ENCODE data around the gene HIVEP1. TPM values are rescaled to one million over a fixed set of nuclear protein-coding genes. Genes with fewer than 3 reads are reported as not detected.
A peak's percentile ranks its signal among the peaks of the same experiment; 100 is the strongest.

The HIVEP1 gene
- total RNA-seq, 1 experiment from 2014 or later: 24.3 TPM

- ChIA-PET POLR2A (no interaction called here), CTCF (interaction anchor here (0.8 kb wide), 1 partner anchor 714 kb away, joined by 5 read pairs; no protein-coding TSS in a partner anchor)
- Mint-ChIP-seq H3K4me3 (no peak overlapping the region), H3K9me3 (peaks cover 6% of the 10 kb centered on the region), H3K36me3 (peaks cover 4% of the 10 kb centered on the region; the same call in 1 of the 2 replicates), H3K27ac (no peak overlapping the region), H3K4me1 (peaks cover 30% of the 10 kb centered on the region), H3K27me3 (ENCODE audit: low read depth) (no peaks in the 10 kb centered on the region)
- ATAC-seq (0 out of 2 replicates have a peak, but pooled peaks have one; percentile 16), DNase-seq (ENCODE audit: low spot score) (no peak)
- TF ChIP-seq, protein P1, sequence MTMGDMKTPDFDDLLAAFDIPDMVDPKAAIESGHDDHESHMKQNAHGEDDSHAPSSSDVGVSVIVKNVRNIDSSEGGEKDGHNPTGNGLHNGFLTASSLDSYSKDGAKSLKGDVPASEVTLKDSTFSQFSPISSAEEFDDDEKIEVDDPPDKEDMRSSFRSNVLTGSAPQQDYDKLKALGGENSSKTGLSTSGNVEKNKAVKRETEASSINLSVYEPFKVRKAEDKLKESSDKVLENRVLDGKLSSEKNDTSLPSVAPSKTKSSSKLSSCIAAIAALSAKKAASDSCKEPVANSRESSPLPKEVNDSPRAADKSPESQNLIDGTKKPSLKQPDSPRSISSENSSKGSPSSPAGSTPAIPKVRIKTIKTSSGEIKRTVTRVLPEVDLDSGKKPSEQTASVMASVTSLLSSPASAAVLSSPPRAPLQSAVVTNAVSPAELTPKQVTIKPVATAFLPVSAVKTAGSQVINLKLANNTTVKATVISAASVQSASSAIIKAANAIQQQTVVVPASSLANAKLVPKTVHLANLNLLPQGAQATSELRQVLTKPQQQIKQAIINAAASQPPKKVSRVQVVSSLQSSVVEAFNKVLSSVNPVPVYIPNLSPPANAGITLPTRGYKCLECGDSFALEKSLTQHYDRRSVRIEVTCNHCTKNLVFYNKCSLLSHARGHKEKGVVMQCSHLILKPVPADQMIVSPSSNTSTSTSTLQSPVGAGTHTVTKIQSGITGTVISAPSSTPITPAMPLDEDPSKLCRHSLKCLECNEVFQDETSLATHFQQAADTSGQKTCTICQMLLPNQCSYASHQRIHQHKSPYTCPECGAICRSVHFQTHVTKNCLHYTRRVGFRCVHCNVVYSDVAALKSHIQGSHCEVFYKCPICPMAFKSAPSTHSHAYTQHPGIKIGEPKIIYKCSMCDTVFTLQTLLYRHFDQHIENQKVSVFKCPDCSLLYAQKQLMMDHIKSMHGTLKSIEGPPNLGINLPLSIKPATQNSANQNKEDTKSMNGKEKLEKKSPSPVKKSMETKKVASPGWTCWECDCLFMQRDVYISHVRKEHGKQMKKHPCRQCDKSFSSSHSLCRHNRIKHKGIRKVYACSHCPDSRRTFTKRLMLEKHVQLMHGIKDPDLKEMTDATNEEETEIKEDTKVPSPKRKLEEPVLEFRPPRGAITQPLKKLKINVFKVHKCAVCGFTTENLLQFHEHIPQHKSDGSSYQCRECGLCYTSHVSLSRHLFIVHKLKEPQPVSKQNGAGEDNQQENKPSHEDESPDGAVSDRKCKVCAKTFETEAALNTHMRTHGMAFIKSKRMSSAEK (CRISPR knock-in tag; IDR thresholded peaks at IDR 0.05; ENCODE audit: borderline replicate concordance): no peak
- TF ChIP-seq, protein P2, sequence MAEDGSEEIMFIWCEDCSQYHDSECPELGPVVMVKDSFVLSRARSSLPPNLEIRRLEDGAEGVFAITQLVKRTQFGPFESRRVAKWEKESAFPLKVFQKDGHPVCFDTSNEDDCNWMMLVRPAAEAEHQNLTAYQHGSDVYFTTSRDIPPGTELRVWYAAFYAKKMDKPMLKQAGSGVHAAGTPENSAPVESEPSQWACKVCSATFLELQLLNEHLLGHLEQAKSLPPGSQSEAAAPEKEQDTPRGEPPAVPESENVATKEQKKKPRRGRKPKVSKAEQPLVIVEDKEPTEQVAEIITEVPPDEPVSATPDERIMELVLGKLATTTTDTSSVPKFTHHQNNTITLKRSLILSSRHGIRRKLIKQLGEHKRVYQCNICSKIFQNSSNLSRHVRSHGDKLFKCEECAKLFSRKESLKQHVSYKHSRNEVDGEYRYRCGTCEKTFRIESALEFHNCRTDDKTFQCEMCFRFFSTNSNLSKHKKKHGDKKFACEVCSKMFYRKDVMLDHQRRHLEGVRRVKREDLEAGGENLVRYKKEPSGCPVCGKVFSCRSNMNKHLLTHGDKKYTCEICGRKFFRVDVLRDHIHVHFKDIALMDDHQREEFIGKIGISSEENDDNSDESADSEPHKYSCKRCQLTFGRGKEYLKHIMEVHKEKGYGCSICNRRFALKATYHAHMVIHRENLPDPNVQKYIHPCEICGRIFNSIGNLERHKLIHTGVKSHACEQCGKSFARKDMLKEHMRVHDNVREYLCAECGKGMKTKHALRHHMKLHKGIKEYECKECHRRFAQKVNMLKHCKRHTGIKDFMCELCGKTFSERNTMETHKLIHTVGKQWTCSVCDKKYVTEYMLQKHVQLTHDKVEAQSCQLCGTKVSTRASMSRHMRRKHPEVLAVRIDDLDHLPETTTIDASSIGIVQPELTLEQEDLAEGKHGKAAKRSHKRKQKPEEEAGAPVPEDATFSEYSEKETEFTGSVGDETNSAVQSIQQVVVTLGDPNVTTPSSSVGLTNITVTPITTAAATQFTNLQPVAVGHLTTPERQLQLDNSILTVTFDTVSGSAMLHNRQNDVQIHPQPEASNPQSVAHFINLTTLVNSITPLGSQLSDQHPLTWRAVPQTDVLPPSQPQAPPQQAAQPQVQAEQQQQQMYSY (CRISPR knock-in tag; IDR thresholded peaks at IDR 0.05): no peak
- no peak for TF ChIP-seq IRF2 (CRISPR knock-in tag; IDR thresholded peaks at IDR 0.05; ENCODE audit: borderline replicate concordance, low read depth)
- no peak for TF ChIP-seq FOXJ3 (CRISPR knock-in tag; IDR thresholded peaks at IDR 0.05; ENCODE audit: borderline replicate concordance)
- TF ChIP-seq ARID4B (CRISPR knock-in tag; IDR thresholded peaks at IDR 0.05; ENCODE audit: borderline replicate concordance): no peak
- no peak for TF ChIP-seq GABPB1 (CRISPR knock-in tag; IDR thresholded peaks at IDR 0.05)
- no peak for TF ChIP-seq USF1 (CRISPR knock-in tag; IDR thresholded peaks at IDR 0.05)
- TF ChIP-seq ATF2 (CRISPR knock-in tag; IDR thresholded peaks at IDR 0.05; ENCODE audit: borderline replicate concordance, low read depth): no peak
- TF ChIP-seq JAZF1 (CRISPR knock-in tag; IDR thresholded peaks at IDR 0.05): no peak
- no peak for TF ChIP-seq GRHL2 (CRISPR knock-in tag; IDR thresholded peaks at IDR 0.05; ENCODE audit: insufficient replicate concordance, severe bottlenecking)
- TF ChIP-seq TP53 (CRISPR knock-in tag; IDR thresholded peaks at IDR 0.05): no peak
- TF ChIP-seq RELA (CRISPR knock-in tag; IDR thresholded peaks at IDR 0.05; ENCODE audit: borderline replicate concordance): no peak
- TF ChIP-seq TEAD4 (CRISPR knock-in tag; IDR thresholded peaks at IDR 0.05): no peak
- no peak for TF ChIP-seq CREM (CRISPR knock-in tag; IDR thresholded peaks at IDR 0.05)
- no peak for TF ChIP-seq ZNF281 (CRISPR knock-in tag; IDR thresholded peaks at IDR 0.05)
- TF ChIP-seq ELF4 (CRISPR knock-in tag; IDR thresholded peaks at IDR 0.05; ENCODE audit: low read depth): no peak
- no peak for TF ChIP-seq SP1 (CRISPR knock-in tag; conservative IDR thresholded peaks at IDR 0.05)
- TF ChIP-seq, protein P3, sequence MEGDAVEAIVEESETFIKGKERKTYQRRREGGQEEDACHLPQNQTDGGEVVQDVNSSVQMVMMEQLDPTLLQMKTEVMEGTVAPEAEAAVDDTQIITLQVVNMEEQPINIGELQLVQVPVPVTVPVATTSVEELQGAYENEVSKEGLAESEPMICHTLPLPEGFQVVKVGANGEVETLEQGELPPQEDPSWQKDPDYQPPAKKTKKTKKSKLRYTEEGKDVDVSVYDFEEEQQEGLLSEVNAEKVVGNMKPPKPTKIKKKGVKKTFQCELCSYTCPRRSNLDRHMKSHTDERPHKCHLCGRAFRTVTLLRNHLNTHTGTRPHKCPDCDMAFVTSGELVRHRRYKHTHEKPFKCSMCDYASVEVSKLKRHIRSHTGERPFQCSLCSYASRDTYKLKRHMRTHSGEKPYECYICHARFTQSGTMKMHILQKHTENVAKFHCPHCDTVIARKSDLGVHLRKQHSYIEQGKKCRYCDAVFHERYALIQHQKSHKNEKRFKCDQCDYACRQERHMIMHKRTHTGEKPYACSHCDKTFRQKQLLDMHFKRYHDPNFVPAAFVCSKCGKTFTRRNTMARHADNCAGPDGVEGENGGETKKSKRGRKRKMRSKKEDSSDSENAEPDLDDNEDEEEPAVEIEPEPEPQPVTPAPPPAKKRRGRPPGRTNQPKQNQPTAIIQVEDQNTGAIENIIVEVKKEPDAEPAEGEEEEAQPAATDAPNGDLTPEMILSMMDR (IDR thresholded peaks at IDR 0.05): no peak
Measured at GRCh38 chr6:12175626-12176025, 163.5 kb downstream of the HIVEP1 start.

All from WTC11 (cell line).